Measurements from ENCODE around the gene TMEM115. TPM values are rescaled to one million over a fixed set of nuclear protein-coding genes. Genes with fewer than 3 reads are reported as not detected.
A peak's percentile ranks its signal among the peaks of the same experiment; 100 is the strongest.

TMEM115 gene
- total and polyA plus RNA-seq, 2 of the 13 experiments (the other 11 are each of a cell fraction or from before 2014, with no cell fraction given) = 22.1 to 30.7 TPM

GRCh38 chr3:50327943-50328691 is 31.2 kb downstream of the TMEM115 start, which contains the start of gene TUSC2 (continued):
- no peak for TF ChIP-seq GPBP1L1 (CRISPR knock-in tag; IDR thresholded peaks at IDR 0.05)
- no peak for TF ChIP-seq ZSCAN12 (CRISPR knock-in tag; IDR thresholded peaks at IDR 0.05)
- TF ChIP-seq, protein P1, sequence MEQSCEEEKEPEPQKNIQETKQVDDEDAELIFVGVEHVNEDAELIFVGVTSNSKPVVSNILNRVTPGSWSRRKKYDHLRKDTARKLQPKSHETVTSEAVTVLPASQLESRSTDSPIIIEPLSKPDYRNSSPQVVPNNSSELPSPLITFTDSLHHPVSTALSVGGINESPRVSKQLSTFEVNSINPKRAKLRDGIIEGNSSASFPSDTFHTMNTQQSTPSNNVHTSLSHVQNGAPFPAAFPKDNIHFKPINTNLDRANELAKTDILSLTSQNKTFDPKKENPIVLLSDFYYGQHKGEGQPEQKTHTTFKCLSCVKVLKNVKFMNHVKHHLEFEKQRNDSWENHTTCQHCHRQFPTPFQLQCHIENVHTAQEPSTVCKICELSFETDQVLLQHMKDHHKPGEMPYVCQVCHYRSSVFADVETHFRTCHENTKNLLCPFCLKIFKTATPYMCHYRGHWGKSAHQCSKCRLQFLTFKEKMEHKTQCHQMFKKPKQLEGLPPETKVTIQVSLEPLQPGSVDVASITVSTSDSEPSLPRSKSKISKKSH (CRISPR knock-in tag; IDR thresholded peaks at IDR 0.05; ENCODE audit: borderline replicate concordance) = peak; percentile 71; the same call in 1 of the 2 replicates
- TF ChIP-seq, protein P2, sequence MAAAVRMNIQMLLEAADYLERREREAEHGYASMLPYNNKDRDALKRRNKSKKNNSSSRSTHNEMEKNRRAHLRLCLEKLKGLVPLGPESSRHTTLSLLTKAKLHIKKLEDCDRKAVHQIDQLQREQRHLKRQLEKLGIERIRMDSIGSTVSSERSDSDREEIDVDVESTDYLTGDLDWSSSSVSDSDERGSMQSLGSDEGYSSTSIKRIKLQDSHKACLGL (CRISPR knock-in tag; IDR thresholded peaks at IDR 0.05) = peak; percentile 74; the same call in 1 of the 2 replicates
- TF ChIP-seq, protein P3, sequence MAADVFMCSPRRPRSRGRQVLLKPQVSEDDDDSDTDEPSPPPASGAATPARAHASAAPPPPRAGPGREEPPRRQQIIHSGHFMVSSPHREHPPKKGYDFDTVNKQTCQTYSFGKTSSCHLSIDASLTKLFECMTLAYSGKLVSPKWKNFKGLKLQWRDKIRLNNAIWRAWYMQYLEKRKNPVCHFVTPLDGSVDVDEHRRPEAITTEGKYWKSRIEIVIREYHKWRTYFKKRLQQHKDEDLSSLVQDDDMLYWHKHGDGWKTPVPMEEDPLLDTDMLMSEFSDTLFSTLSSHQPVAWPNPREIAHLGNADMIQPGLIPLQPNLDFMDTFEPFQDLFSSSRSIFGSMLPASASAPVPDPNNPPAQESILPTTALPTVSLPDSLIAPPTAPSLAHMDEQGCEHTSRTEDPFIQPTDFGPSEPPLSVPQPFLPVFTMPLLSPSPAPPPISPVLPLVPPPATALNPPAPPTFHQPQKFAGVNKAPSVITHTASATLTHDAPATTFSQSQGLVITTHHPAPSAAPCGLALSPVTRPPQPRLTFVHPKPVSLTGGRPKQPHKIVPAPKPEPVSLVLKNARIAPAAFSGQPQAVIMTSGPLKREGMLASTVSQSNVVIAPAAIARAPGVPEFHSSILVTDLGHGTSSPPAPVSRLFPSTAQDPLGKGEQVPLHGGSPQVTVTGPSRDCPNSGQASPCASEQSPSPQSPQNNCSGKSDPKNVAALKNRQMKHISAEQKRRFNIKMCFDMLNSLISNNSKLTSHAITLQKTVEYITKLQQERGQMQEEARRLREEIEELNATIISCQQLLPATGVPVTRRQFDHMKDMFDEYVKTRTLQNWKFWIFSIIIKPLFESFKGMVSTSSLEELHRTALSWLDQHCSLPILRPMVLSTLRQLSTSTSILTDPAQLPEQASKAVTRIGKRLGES (CRISPR knock-in tag; IDR thresholded peaks at IDR 0.05; ENCODE audit: borderline replicate concordance) = no peak
- TF ChIP-seq ZNF704 (CRISPR knock-in tag; IDR thresholded peaks at IDR 0.05; ENCODE audit: borderline replicate concordance) = 0 out of 2 replicates have a peak, but pooled peaks have one; percentile 37
- TF ChIP-seq RFXANK (CRISPR knock-in tag; IDR thresholded peaks at IDR 0.05) = no peak
- TF ChIP-seq, protein P4, sequence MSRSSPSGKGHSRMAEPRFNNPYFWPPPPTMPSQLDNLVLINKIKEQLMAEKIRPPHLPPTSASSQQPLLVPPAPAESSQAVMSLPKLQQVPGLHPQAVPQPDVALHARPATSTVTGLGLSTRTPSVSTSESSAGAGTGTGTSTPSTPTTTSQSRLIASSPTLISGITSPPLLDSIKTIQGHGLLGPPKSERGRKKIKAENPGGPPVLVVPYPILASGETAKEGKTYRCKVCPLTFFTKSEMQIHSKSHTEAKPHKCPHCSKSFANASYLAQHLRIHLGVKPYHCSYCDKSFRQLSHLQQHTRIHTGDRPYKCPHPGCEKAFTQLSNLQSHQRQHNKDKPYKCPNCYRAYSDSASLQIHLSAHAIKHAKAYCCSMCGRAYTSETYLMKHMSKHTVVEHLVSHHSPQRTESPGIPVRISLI (CRISPR knock-in tag; IDR thresholded peaks at IDR 0.05; ENCODE audit: borderline replicate concordance) = no peak
- no peak for TF ChIP-seq HMGA1 (CRISPR knock-in tag; conservative IDR thresholded peaks at IDR 0.05)
- peak; percentile 38; the same call in 1 of the 2 replicates for TF ChIP-seq RFX5 (IDR thresholded peaks at IDR 0.05; ENCODE audit: low read depth, low read length)
- TF ChIP-seq TBX2 (CRISPR knock-in tag; IDR thresholded peaks at IDR 0.05; ENCODE audit: borderline replicate concordance) = peak; percentile 76; the same call in 1 of the 2 replicates
- TF ChIP-seq SAP130 (CRISPR knock-in tag; IDR thresholded peaks at IDR 0.05; ENCODE audit: low read depth) = peak; percentile 97
- TF ChIP-seq RNF2 (conservative IDR thresholded peaks at IDR 0.05; ENCODE audit: low read depth) = no peak
- 0 out of 2 replicates have a peak, but pooled peaks have one; percentile 47 for TF ChIP-seq ZFP1 (CRISPR knock-in tag; IDR thresholded peaks at IDR 0.05)
- TF ChIP-seq ZBTB46 (CRISPR knock-in tag; IDR thresholded peaks at IDR 0.05; ENCODE audit: borderline replicate concordance) = no peak
- no peak for TF ChIP-seq ZNF296 (CRISPR knock-in tag; conservative IDR thresholded peaks at IDR 0.05)
- TF ChIP-seq ZBTB3 (CRISPR knock-in tag; IDR thresholded peaks at IDR 0.05; ENCODE audit: borderline replicate concordance, low read depth) = no peak

Measured in HepG2 (cell line).